Astrocyte of the spinal cord (primary cell): ENCODE data around the gene CCDC71.
A peak's percentile ranks its signal among the peaks of the same experiment; 100 is the strongest.

Experiments used
- DNase-seq: peaks from one replicate; pipeline ENCODE4 v3.0.0; 2011; ENCODE audit warnings: low read depth, low spot score
- H3K4me3 ChIP-seq: 2 replicates; pipeline ENCODE4 v1.5.1; 2011; ENCODE audit warnings: low read depth, mild to moderate bottlenecking, low read length, moderate library complexity
- CTCF ChIP-seq: IDR thresholded peaks from 2 replicates; pipeline ENCODE4 v1.5.1; 2012; ENCODE audit warnings: low read depth, mild to moderate bottlenecking, low read length, inconsistent platforms
- in situ Hi-C: cut with HindIII; loops from 2 replicates; pipeline ENCODE4 v1.10.0; 2017; ENCODE audit warnings: low sequenced_read_pairs

CCDC71 gene

GRCh38 chr3:49123687-49124086, 42.4 kb downstream of the CCDC71 start:
- no peak overlapping the region for H3K4me3 ChIP-seq
- in situ Hi-C loops = no loop called here

GRCh38 chr3:49122886-49123545, 43.1 kb downstream of the CCDC71 start:
- no peak overlapping the region for H3K4me3 ChIP-seq
- no peak for TF ChIP-seq CTCF
- DNase-seq = no peak
- in situ Hi-C loops = no loop called here

More at GRCh38 chr3:49123687-49124086, 42.4 kb downstream of the CCDC71 start:
- TF ChIP-seq CTCF = no peak
- DNase-seq = no peak

- no peak for TF ChIP-seq CTCF
- in situ Hi-C loops = no loop called here
- no peak overlapping the region for H3K4me3 ChIP-seq
- no peak for DNase-seq
Measured at GRCh38 chr3:49122451-49122850, 43.7 kb downstream of the CCDC71 start.

DNA sequence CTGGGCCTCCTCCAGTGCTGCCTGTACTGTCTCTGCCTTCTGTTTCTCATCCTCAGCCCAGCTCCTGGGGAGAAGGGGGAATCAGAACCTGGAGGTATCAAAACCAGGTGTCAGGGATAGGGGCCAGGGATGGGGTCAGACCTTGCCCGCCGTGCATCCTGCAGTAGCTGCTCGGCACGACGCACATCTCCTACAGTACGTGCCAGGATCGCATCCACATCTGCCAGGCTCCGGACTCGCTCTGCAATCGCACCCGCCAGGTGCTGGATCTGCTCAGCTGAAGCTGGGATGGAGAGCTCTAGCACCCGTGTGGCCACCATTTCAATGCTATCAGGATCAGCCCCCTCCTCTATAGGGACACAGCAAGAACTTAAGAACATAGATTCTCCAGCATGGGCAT, 44.1 kb downstream of the CCDC71 start:
- H3K4me3 ChIP-seq = no peak overlapping the region
- no peak for DNase-seq
- TF ChIP-seq CTCF = no peak
- in situ Hi-C loops = no loop called here

DNA sequence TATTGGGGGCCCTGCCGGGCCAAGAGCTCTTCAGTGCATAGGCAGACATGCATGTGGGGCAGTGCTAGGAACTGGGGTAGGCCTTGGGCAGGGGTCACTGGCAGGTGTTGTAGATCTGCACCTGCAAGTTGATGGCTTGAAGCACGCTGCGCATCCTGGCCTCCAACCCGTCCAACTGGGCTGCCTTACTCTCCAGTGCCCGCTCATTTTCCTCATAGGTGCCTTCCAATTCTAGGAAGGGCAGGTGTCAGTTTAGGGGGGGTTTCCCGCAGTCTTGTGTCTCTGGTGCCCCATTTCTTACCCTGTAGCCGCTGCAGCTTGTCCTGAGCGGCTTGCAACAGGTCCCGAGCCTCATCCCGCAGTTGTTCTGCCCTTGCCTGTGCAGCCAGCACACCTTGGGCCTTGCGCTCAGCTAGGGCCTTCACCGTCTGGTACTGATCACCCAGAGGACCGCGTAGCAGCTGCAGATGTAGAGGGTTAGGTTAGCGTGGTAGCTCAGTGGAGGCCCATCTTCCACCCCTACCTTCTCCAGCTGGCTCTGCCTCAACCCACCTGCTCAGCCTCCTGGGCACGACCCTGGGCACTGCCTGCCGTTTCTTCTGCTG, 44.9 kb downstream of the CCDC71 start:
- peak overlapping the region; percentile 91 for H3K4me3 ChIP-seq
- in situ Hi-C loops = no loop called here
- no peak for DNase-seq
- no peak for TF ChIP-seq CTCF

DNA sequence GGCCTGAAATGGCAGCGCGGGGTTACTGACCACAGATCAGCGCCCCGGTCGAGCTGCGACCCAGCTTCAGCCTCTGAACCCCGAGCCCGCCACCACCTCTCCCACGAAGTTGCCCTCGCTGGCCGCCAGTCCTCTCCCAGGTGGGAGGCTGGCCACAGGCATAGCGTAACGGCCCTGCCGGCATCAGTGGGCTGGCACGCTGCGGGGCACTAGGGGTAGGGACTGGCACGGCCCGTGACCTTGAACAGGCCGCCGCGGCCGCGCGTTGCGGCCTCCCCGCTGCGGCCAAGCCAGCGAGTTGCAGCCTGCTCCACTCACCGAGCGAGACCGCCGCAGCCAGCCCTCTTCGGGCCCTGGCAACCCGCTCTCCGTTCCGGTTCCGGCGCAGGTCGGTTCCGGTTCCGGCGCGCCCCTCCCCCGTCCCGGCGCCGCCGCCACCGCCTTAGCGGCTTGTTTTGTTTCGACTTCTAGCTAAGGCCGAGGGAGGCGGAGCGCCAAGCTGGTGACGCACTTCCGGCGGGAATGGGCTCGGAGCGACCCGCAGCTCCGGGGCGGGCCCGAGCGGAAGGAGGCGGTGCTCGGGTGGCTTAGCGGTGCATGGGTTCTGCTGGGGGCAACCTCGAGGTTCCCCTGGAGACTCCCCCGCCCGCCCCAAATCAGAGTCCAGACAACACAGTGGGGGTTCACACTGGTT, 45.5 kb downstream of the CCDC71 start, which contains the start of gene USP19:
USP19 (minus strand) TSS at position 386 of the 694 bp plus-strand sequence. CDS start 1,678 bp downstream, outside the sequence.
- no peak for TF ChIP-seq CTCF
- peak; percentile 94 for DNase-seq
- in situ Hi-C loops = no loop called here
- H3K4me3 ChIP-seq = peak within 1 kb of the TSS; percentile 91
